Thyroid gland (tissue), 4 donors: ENCODE measurements around the gene RAP1GAP.

ENCODE experiments used
- POLR2A ChIP-seq, 2 donors: fragments of 450-650 bp; IDR thresholded peaks; one replicate each; pipeline ENCODE4 v1.6.1; 2017; ENCODE audit warnings: antibody characterized with exemption in 2 of 2, mild to moderate bottlenecking in 2 of 2, moderate library complexity in 1 of 2
- TF ChIP-seq, protein P1 (sequence below), 6 experiments: fragments of 200-600 bp in 3 of 6; fragments of 450-650 bp in 3 of 6; sonication (generic) in 3 of 6; IDR thresholded peaks; one replicate each; pipeline ENCODE4 v1.5.1; 2016 to 2019; ENCODE audit warnings: antibody characterized with exemption in 6 of 6, mild to moderate bottlenecking in 2 of 6, inconsistent platforms in 1 of 6, moderate library complexity in 1 of 6

DNA sequence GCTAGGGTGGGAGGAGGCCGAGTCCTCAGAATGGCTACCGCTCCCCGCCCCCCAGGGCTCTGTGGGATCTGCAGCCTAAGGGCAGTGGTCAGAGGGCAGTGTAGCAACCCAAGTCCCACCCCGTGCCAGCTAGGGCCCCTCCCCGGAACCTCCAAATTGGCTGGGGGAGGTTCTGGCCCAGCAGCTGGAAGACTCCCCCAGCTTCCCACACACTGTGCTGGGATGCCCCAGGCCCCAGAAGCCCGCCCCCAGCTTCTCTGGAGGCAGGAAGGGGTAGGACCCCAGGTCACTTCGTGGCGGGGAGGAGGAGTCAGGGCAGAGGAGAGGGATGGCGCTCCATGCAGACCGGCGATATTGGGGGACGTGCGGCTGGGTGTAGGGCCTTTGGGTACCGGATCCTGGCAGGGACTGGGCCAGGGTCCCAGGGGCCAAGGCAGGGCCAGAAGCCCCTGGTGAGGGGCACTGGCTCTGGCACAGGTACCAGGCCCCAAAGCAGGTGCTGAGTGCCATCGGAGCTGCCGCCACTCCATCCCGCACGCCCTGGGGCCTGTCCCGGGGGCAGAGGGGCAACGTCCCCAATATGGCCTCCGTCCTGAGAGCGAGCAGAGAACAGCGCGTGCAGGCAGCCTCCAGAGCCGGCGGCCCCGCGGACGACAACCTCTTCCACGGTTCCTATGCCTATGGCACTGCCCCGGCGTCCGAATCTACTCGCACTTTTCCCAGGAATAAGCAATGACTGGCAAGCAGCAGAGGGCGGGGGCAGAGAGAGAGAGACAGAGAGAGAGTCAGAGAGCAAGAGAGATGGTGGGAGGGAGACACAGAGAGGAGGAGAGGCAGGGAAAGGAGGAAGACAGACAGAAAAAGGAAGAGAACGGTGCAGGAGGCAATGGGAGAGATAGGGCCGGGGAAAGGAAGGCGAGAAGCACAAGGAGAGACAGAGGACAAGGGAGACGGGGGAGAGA is 65.7 kb downstream of the RAP1GAP start:
- TF ChIP-seq POLR2A (IDR thresholded peaks at IDR 0.05), result no peak
- TF ChIP-seq, protein P1, sequence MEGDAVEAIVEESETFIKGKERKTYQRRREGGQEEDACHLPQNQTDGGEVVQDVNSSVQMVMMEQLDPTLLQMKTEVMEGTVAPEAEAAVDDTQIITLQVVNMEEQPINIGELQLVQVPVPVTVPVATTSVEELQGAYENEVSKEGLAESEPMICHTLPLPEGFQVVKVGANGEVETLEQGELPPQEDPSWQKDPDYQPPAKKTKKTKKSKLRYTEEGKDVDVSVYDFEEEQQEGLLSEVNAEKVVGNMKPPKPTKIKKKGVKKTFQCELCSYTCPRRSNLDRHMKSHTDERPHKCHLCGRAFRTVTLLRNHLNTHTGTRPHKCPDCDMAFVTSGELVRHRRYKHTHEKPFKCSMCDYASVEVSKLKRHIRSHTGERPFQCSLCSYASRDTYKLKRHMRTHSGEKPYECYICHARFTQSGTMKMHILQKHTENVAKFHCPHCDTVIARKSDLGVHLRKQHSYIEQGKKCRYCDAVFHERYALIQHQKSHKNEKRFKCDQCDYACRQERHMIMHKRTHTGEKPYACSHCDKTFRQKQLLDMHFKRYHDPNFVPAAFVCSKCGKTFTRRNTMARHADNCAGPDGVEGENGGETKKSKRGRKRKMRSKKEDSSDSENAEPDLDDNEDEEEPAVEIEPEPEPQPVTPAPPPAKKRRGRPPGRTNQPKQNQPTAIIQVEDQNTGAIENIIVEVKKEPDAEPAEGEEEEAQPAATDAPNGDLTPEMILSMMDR (IDR thresholded peaks at IDR 0.05), result no peak
